ENCODE data around the gene CAND2.

- TF ChIP-seq CTCF (conservative IDR thresholded peaks at IDR 0.05; ENCODE audit: low read depth, low read length), result no peak
- TF ChIP-seq EZH2 (IDR thresholded peaks at IDR 0.05; ENCODE audit: borderline replicate concordance, low read depth, low read length, poor library complexity, severe bottlenecking), result no peak
These were observed 33.7 kb downstream of the CAND2 start for GRCh38 chr3:12829886-12830784.
